NCI-H187 (cell line): Measurements from ENCODE around the gene MLKL.
A peak's percentile ranks its signal among the peaks of the same experiment; 100 is the strongest.

Experiments used
- DNase-seq, 2 experiments: peaks; one replicate each; lab custom pipeline; 2025; lab: John Stamatoyannopoulos, UW

Gene MLKL

DNA sequence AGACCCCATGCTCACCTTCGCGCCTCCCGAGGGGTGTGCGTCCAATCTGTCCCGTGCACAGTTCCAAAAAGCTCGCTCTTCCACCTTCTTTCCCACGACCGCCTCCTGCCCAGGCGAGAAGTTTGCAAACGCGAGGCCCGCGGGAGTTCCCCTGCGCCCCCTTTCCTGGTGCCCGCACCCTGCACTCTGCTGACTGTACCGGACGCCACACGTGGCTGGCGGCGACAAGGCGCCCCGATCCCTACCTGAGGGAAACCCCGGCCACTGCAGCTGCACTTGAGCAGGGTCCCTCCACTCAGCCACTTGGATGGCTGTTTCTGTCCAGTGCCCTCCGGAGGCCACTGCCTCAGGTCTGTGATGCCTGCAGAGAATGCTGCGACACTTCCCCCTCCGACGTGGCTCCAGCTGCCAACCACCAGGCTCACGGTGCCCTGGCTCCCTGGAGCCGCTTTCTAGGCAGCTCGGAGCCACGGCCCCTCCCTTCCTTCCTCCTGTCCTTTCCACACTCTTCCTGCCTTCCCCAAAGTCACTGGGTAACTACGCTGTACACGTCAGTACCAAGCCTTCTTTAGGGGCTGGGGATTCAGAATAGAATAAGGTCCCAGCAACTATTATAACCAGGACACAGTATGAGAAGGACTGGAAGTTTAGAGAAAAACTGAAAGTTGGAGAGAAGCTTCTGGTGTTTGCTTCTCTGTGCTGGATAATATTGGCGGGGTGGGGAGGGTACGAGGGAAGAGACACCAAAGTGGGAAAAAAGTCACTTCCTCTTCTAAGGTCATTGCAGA lies at the start of gene MLKL:
Gene MLKL, minus strand, starts transcription at position 425 of the 788 bp plus-strand sequence. CDS start 5,105 bp downstream, outside the sequence.
- no peak for DNase-seq

DNA sequence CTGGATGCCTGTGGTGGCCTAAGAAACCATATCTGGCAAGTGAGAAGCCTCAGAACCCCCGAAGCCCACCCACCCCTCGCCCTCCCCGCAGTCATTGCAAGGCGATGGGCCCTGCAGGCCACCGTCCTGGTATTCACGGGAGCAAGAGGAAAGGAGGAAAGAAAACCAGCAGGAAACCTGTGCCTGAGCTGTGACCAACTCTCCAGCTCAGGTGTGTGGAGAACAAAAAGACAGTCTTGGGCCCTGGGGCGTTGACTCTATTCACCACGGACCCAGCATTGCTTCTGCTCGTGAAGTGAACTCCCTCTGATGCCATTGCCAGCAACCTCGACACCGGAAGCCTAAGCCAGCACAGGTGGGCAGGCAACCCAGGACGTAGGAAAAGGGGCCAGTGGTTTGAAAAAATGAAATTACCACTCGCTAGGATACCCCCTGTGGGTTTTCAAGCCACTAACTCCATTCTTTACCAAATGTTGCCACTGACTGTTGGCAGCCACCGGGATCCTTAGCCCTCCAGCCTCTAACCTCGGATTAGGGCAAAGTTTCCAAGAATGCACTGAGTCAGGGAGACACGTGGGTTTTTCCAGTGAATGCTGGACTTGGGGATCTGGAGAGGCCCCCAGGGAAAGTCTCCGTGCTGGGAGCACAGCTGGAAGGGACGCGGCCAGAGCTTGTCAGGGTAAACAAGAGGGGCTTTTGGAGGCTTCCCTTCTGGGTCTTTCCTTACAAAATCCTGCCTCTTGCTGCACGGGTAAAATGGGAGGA lies 48.8 kb upstream of the MLKL start:
- DNase-seq: no peak

DNA sequence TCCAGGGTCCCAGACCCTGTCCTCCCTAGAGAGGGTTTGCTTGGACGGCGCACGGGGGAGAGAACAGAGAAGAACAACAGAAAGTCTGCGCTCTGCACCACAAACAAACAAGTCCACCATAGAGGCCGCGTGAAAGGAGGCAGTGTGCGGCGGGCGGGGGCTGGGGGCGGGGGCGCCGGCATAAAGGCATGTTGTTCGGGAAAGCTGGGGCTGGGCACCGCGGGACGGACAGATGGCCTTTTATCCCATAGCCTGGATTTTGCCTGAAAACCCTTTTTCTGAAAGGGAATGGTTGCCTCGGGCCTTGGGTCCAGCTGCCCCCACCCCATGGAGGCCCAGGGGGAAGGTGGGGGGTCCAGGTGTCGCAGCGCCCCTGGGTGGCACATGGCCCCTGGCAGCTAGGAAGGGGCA lies 48.0 kb upstream of the MLKL start:
- DNase-seq: no peak

DNA sequence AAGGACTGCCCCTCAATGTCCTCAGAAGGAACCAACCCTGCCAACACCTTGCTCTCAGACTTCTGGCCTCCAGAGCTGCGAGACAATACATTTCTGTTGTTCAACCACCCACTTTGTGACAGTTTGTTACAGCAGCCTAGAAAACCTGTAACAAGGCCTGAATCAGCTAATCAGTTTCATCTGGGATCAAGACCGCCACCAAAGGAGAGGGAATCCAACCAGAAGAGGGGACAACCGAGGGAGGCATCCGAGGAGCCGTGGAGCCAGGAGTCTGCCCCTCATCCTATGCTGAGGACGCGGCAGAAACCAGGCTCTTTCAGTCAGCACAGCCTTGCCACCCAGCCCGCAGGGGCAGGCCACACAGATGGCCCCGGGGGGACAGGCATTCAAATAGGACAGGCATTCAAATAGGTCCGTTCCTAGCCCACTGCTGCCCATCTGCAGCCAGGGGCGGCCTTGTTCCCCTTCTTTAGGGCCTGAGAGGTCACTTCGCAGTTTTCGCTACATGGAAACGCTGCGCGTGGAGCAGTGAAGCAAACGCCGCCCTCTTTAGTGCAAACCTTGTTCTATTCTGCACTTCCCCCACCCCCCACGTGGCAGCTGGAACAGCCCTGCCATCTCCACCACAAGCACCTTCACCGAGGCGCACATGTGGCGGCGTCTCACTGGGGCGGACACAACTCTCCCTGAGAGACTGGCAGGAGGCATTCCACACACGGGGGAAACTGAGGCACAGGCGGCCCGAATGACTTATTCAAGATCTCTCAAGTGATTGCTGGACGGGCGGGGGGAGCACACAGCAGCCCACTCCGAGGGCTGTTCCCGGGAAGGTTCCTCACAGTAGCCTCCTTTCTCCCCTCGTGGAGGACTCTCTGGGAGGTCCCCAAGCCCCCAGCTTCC lies 47.3 kb upstream of the MLKL start:
- DNase-seq: no peak

DNA sequence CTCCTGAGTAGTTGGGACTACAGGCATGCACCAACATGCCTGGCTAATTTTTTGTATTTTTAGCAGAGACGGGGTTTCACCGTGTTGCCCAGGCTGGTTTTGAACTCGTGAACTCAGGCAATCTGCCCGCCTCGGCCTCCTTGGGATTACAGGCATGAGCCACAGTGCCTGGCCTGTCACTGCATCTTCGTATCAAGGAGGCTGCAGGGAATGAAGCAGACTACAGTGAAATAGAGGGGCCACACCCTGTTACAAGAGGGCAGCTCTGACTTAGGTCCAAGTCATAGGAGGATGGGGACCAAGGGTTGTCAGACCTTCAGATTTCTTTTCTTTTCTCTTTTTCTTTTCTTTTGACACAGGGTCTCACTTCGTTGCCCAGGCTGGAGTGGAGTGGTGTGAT lies 45.3 kb upstream of the MLKL start:
- DNase-seq: no peak

DNA sequence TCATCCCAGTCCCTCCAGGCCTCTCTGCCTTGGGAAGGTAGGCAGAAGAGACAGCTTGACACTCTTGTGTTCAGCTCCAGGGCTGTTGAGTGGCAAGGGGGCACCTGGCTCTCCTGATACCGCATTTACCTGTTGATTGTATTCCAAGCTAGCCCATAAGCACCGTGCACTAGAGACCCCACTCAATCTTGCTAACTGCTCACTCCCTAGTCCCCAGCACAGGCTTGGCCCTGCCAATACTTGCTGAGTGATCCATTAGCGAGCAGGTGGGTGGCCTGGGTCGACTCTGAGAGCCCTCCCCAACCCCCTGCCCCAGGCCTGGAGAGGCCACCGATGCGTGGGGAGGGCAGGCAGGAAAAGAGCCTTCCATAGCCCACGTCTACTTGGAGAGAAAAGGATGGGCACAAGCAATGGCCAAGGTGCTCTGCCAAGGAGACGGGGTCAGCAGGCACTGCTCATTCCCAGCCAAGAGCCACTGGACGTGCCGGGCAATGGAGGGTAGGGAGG lies 44.5 kb upstream of the MLKL start:
- DNase-seq: no peak

DNA sequence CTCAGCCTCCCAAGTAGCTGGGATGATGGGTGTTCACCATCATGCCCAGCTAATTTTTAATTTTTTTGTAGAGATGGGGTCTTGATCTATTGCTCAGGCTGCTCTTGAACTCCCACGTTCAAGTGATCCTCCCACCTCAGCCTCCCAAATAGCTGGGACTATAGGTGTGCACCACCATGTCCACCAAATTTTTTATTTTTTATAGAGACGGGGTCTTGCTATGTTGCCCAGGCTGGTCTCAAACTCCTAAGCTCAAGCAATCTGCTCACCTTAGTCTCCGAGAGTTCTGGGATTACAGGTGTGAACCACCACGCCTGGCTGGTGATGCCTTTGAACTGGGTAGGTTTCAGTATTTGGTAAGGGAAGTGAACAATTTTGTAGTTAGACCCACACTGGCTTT lies 43.9 kb upstream of the MLKL start:
- no peak for DNase-seq

DNA sequence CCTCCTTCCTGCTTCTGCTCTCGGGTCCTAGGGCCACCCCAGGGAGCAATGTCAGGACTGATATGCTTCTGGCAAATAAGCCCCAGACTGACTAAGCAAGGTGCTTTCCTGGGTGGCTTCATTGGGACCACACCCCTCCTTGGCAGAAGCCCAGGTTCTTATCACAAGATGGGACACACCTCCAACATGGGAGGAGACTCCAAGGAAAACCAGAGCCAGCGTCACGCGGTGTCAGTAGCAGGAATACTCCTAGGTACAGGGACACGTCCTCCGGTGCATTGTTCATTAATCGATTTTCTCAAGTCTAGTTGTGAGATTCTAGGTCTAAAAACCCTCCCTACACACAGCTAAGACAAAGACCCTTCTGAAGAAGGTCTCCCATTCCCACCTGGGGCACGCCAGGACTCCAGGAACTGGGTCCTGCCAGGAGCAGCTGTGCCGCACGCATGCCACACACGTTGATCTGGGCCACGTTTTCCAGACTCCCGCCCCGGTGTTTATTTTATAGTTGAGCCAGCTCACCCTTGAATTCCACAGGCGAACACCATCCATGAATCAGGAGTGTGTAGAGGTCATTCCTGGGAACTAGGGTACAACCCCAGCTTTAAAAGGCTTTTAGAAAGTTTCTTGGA lies 43.1 kb upstream of the MLKL start:
- DNase-seq: peak; percentile 65 to 90

DNA sequence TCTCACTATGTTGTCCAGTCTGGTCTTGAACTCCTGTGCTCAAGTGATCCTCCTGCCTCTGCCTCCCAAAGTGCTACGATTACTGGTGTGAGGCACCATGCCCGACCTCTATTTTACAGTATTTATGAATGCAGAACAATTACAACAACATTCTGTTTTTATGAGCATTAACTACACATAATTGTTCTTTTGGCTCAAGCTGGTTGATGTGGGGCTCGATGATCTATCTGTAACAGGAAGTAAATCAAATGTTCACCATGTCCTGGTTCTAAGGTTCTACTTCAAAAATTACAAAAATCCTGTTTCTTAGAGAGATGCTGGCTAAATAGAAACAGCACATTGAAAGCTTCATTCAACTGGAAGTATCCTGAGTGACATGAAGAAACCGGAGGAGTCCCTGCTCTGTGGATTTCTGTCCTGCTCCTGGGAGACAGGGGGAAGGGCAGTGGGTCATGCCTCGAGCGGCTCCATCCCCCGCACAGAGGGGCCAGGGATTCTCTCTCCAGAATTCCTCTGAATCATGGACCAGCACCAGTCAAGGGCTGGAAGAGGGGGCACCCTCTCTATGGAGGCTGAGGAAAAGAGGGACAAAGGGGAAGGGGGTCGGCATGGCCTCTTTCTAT lies 42.5 kb upstream of the MLKL start:
- no peak for DNase-seq

DNA sequence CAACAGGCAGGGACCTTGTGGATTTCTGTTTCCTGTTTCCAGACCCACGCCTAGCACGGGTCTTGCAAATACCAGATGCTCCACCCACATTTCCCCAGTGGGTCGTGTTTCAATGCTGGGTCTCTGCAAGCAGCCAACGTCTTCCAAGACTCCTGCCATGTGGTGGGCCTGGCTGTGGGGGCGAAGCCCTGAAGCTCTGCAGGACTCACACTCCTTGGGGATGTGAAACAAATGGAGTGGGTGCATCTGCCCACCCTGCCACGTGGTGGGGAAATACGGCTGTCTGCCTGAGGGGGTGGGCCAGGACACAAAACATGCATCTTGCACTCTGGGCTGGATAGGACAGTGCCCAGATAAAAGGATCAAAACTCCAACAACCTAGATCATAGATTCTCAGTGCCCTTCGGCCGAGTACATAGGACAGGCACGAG lies 41.4 kb upstream of the MLKL start:
- no peak for DNase-seq

DNA sequence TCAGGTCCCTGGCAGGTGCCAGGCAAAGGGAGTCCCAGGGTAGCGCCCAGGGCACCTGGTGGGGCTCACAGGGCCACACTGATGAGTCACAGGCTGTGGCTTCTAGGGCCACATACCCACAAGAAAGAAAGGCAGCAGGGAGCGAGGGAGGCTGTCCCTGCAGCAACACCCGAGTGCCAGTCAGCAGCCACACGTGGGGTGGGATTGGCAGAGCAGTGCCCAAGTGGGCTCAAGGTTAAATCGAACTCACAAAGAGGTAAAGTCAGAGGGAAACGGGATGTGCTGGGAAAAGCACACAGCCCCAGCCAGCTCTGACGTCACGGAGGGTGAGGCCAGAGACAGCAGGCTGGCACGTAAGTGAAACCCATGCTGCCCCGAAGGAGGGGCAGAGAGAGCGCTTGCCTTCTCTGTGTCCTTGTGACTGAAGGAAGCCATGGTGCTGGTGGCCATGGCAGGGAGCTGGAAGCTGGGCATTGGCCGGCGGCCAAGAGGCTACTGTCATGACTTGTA lies 40.2 kb upstream of the MLKL start:
- no peak for DNase-seq

DNA sequence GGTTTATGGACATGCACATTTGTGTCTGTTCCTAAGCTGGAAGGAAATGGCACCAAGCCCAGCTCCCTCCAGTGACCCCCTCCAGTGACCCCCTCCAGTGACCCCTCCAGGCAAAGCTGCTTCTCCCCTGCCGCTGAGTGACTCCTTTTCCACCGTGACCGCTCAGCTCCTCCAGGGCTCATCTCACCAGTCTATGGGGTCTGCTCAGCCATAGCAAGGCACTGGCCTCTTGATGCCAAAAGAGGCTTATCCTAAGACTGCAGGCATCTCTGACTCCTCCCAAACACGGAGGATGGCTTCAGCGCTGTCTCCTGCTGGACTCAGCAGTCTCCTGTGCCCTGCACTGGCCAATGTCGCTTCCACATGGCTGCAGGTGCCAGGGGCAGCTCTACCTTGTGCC lies 38.6 kb upstream of the MLKL start:
- no peak for DNase-seq

DNA sequence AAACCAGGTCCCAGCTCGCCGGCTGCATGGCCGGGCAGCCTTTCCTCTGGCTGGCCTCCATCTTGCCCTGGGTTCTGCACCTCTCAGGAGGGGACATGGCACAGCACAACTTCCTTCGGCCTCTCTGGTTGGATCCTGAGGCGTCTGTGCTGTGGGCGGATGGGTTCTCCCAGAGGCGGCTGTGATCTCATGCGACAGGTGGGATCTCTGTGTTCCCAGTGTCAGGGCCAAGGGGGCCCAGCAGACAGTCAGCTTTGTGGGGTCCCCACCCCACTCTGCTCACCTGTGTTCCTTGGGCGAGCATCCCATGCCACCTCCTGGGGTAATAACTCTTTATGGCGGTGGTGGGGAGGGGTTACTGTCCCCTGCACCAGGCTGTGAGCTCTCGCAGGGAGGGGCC lies 38.2 kb upstream of the MLKL start:
- DNase-seq: no peak

DNA sequence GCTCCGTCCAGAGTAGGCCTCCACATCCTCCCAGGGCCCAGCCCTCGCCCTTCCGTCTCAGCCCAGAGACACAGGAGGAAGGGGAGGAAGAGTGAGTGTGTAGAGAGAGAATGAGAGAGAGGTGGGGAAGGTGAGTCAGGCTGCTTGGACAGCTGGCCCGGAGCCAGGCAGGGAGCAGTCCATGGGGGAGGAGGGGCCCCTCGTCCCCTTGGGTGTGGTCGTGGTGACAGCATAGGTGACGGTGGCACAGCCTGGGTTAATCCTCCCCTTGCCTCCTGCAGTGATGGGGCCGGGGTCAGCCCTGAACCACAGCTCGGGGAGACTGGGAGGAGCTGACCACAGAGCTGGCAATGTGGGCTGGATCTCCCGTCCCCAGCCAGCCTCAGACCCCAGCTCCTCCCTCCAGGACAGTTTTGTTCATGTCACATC lies 37.5 kb upstream of the MLKL start:
- no peak for DNase-seq

DNA sequence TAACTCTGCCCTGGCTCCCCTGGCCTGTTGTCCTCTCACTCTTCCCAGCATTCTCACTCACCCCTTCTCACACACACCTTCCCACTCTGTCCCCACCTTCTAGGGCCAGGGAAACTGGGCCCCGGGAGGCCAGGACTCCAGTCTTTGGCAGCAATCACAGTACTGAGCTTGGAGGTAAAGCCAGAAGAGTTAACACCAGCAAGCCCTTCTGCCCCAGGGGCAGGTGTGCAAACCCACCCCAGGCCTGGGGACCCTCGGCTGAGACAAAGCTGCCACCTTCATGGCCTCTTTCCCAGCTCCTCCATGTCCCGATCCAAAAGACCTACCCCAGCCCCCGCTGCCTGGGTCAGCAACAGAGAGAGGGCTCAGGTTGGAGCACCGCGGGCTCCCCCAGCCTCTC lies 36.9 kb upstream of the MLKL start:
- DNase-seq: no peak

DNA sequence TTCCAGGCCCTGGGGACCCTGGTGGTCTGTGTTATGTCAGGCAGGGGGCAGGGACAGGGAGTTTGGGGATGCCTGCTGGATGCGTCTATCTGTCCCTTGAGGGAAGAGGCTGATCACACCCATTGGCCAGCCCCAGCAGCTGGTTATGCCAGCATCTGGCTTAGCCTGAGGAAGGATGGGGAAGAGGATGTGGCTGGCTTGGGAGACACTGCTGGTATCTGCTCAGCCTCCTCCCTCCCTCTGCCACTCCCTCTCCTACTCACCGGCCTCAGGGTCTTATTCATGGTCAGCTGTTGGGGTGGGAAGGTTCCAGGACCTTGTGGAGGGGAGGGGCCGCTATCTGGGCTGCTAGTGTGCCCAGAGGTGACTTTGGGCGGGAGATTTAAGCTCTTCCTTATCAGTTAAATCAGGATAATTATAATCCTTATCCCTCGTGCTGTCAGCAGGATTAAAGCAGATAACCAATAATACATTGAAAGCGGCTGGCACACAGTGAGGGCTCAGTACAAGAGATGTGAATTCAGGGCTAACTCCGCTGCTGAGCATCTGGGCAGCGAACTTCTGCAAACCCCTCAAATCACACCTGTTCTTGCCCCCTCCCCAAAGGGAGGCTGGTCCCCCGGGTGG lies 36.0 kb upstream of the MLKL start:
- DNase-seq: no peak

DNA sequence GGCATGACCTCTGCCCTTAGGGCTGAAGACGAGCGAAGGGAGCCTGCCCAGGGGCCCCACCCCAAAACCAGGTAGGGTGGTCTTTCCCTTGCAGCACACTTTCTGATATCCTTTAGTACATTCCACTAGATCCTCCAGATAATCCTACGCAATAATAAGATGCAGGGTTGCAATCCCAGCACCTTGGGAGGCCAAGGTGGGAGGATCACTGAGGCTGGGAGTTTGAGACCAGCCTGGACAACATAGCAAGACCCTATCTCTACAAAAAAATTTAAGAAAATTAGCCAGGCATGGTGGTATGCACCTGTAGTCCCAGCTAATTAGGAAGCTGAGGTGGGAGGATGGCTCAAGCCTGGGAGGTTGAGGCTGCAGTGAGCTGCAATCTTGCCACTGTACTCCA lies 34.9 kb upstream of the MLKL start:
- DNase-seq: no peak

DNA sequence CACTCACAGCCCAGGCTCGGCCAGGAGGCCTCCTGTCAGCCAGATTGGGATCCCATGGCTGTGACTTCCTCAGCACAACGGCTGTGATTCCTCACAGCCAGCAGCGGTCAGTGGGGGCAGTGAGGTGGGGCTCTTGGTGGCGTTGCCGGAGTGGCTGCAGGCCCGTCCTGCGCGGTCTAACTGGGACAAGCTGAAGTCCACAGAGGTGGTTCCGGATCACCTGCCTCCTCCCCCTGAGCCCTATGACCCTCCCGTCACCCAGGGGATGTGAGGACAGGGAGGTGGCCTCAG lies 34.4 kb upstream of the MLKL start:
- no peak for DNase-seq

DNA sequence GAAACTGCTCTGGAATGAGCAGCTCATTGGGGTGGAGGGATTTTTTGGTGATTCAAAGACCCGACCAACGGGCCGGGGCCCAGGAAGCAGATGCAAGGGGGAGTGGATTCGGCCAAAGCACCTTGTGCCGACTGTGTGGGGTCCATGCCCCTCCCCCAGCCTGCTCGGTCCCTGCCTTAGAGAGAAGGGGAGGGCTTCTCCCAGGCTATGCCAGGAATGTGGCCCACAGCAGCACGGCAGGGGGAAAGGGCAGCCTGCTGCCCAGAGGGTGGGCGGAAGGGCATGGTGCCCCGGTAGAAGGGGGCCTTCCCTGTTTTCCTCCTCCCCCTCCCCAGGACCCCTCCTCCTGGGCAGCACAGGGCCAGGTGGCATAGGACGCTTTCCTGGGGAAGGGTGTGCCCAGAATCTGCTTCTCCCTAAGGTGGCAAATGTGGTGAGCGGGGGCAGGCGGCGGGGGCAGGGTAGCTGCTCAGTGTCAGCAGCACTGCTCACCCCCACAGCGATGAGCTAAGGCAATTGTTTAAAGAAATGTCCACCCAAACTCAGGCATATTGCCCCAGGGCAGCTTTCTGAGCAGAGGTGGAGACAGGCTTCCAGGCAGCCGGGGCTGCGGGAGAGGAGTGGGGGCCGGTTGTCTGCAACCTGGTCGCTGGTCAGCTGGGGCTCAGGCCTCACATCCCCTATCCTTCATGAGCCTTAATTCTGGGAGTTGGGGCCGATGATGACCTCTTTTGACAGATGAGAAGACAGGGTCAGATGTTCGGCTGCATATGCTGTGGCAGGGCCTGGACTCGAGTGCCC lies 33.9 kb upstream of the MLKL start:
- DNase-seq: no peak
